Neuron (in vitro differentiated cells): ENCODE results near the gene WDR13.
"Not testable (repeated sequence)": the region's sequence is repeated elsewhere in the genome, so short reads cannot be mapped to it uniquely, and the experiment has no call there.

Experiments
- H2AFZ ChIP-seq: one replicate; pipeline ENCODE4 v1.6.1; 2013; ENCODE audit warnings: low read depth, mild to moderate bottlenecking, inconsistent platforms, low read length, moderate library complexity
- H3K27me3 ChIP-seq: one replicate; pipeline ENCODE4 v1.6.1; 2013; ENCODE audit warnings: low read length; ENCODE audit not compliant: insufficient read depth
- H3K36me3 ChIP-seq: one replicate; pipeline ENCODE4 v1.6.1; 2013; ENCODE audit warnings: low read length; ENCODE audit not compliant: insufficient read depth
- H3K4me1 ChIP-seq: one replicate; pipeline ENCODE4 v1.6.1; 2013; ENCODE audit warnings: low read length; ENCODE audit not compliant: insufficient read depth
- H3K4me3 ChIP-seq: 2 replicates; pipeline ENCODE4 v1.5.1; 2013; ENCODE audit warnings: mild to moderate bottlenecking, low read length, moderate library complexity
- H3K9me3 ChIP-seq: one replicate; pipeline ENCODE4 v1.6.1; 2013; ENCODE audit warnings: low read length

The WDR13 gene

DNA sequence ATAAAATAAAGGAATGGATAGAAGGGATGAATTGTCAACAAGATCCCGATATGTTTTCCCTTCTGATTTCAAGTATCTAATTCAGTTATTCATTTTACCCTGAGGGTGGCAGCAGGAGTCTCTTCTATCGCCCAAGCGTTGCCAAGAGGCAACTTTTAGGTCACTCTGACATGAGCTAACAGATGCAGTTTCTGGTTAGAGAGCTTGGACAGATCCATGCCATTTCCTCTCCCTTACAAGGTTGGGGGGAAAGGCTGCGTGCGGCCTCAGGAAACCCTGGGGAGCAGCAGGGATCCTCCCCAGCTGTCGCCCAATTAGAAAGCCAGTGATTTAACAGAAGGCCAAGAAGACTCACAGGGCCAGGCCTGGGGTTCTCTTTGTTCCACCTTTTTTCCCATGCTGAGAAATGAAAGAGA, 51.1 kb downstream of the WDR13 start:
- Histone ChIP-seq H3K27me3 (no peaks in the 10 kb centered on the region), H2AFZ (peak overlapping the region; percentile 59), H3K4me1 (peaks cover 5% of the 10 kb centered on the region), H3K9me3 (no peaks in the 10 kb centered on the region), H3K36me3 (no peaks in the 10 kb centered on the region), H3K4me3 (no peak overlapping the region)

DNA sequence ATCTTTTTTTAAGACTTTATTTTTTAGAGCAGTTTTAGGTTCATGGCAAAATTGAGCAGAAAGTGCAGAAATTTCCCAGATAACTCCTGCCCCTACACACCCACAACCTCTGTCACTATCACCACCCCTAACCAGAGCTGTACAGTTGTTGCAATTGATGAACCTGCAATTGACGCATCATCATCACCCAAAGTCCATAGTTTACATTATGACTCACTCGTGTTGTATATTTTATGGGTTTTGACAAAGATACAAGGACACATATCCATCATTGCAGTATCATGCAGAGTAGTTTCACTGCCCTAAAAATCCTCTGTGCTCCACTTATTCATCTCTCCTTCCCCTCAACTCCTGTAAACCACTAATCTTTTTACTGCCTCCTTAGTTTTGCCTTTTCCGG, 51.8 kb downstream of the WDR13 start:
- H3K4me1 ChIP-seq, result peaks cover 5% of the 10 kb centered on the region
- no peak overlapping the region for H3K4me3 ChIP-seq
- H3K27me3 ChIP-seq, result no peaks in the 10 kb centered on the region
- H2AFZ ChIP-seq, result no peak overlapping the region
- H3K36me3 ChIP-seq, result no peaks in the 10 kb centered on the region
- H3K9me3 ChIP-seq, result no peaks in the 10 kb centered on the region

DNA sequence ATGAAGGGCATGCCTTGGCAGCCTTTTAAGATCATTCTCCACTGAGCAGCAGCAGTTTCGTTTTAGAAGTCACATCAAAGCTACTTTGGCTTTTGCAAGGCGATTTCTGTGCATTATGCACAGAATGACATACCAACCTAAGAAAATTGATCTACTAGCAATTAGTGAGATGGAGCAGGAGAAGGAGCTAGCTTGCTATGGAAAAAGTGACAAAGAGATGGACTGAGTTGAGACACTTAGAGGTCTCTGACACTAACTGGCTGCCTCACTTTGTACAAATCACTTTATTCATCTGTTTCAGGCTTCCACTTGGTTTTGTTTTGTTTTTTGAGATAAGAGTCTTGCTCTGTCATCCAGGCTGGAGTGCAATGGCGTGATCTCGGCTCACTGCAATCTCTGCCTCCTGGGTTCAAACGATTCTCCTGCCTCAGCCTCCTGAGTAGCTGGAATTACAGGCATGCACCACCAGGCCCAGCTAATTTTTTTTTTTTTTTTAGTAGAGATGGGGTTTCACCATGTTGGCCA, 54.8 kb downstream of the WDR13 start:
- not testable (repeated sequence) for H2AFZ ChIP-seq, H3K9me3 ChIP-seq, H3K4me3 ChIP-seq, H3K4me1 ChIP-seq, H3K27me3 ChIP-seq, H3K36me3 ChIP-seq

DNA sequence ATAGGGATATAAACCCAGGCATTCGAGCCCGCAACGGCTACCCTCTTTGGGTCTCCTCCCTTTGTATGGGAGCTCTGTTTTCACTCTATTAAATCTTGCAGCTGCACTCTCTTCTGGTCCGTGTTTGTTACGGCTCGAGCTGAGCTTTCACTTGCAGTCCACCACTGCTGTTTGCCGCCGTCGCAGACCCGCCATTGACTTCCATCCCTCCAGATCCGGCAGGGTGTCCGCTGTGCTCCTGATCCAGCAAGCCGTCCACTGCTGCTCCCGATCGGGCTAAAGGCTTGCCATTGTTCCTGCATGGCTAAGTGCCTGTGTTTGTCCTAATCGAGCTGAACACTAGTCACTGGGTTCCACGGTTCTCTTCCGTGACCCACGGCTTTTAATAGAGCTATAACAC, 57.5 kb downstream of the WDR13 start:
- H2AFZ ChIP-seq, H3K27me3 ChIP-seq, H3K4me3 ChIP-seq, H3K9me3 ChIP-seq, H3K4me1 ChIP-seq, H3K36me3 ChIP-seq: not testable (repeated sequence)
